RWPE1 (cell line): ENCODE data around the gene MYPN.

Source experiments
- CTCF ChIA-PET: fragments of 350-600 bp; sonication (Branson Sonifier 250); formaldehyde crosslinking; extraction: SDS; loops from one replicate; lab custom pipeline; 2021; lab: Yijun Ruan, JAX
- POLR2A ChIA-PET: fragments of 400-600 bp; formaldehyde crosslinking; extraction: SDS; loops from one replicate; lab custom pipeline; 2020; ENCODE audit warnings: antibody characterized with exemption; ENCODE audit not compliant: low non-redundant PET; lab: Yijun Ruan, JAX
- DNase-seq: peaks from one replicate; pipeline ENCODE4 v3.0.0; 2012; ENCODE audit warnings: low spot score
- H3K27ac ChIP-seq: fragments of 450-650 bp; 2 replicates; pipeline ENCODE4 v1.5.1; 2017
- TF ChIP-seq, protein P1 (sequence below): fragments of 450-650 bp; conservative IDR thresholded peaks from 2 replicates; pipeline ENCODE4 v1.5.1; 2017; ENCODE audit warnings: low read depth, mild to moderate bottlenecking

Gene MYPN

DNA sequence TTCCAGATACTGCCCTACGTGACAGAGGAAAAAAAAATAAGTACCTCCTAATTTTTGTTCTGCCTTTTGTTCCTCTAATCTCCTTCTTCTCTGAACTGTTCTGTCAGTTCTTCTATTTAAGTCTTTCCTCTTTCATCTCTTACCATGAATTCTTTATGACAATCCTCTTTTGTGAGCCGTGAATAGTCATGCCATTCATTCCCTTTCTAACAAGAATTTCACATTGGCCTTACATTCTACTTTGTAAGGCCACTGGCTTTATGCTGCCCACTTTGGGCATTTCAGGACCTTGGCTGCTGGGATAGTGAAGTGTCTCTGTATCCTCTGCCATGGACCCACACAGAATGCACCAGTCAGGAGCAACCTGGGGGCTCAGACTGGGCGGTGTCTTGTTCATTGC lies 69.7 kb downstream of the MYPN start:
- no peak for DNase-seq
- ChIA-PET POLR2A (no interaction called here), CTCF (interaction anchor here (0.6 kb wide), 1 partner anchor 814 kb away, joined by 3 read pairs; no protein-coding TSS in a partner anchor)
- no peak overlapping the region for H3K27ac ChIP-seq
- TF ChIP-seq, protein P1, sequence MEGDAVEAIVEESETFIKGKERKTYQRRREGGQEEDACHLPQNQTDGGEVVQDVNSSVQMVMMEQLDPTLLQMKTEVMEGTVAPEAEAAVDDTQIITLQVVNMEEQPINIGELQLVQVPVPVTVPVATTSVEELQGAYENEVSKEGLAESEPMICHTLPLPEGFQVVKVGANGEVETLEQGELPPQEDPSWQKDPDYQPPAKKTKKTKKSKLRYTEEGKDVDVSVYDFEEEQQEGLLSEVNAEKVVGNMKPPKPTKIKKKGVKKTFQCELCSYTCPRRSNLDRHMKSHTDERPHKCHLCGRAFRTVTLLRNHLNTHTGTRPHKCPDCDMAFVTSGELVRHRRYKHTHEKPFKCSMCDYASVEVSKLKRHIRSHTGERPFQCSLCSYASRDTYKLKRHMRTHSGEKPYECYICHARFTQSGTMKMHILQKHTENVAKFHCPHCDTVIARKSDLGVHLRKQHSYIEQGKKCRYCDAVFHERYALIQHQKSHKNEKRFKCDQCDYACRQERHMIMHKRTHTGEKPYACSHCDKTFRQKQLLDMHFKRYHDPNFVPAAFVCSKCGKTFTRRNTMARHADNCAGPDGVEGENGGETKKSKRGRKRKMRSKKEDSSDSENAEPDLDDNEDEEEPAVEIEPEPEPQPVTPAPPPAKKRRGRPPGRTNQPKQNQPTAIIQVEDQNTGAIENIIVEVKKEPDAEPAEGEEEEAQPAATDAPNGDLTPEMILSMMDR, result no peak

DNA sequence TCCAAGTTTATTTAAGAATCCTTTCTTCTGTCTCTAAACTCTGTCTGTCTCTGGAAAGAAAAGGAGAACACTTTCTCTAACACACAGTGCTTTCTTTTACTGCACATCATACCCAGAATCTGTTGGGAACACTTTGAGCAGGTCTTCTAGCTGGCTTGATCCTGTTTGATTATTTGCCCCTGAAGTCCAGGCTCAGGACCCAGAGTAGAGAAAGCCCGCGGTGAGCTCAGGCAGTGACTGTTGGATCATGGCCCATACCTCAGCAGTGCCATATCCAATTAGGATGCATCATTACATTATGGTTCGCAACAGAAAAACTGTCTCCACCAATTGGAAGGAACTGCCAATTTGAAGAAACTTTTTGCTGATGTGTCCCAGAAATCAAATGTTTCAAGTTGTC lies 71.2 kb downstream of the MYPN start:
- no peak overlapping the region for H3K27ac ChIP-seq
- ChIA-PET CTCF (no interaction called here), POLR2A (no interaction called here)
- TF ChIP-seq, protein P1, result no peak
- no peak for DNase-seq

DNA sequence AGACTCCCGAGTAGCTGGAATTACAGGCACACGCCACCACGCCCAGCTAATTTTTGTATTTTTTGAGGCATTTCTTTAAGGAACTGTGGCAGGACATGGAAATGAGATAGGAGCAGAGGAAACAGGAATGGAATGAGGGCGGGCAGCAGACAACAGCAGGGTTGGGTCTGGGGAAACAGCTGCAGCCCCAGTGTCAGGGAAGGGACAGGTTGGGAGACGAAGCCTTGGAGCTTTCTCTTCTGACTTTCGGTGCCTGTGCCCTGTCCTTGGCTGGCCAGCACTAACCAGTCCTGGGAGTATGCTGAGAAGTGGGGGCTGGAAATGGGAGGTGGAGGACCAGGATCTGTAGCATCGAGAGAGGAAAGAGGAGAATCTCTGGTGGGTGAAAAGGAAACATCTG lies 75.3 kb downstream of the MYPN start:
- ChIA-PET POLR2A (no interaction called here), CTCF (interaction anchor here (0.7 kb wide), 1 partner anchor 103 kb away, joined by 4 read pairs; no protein-coding TSS in a partner anchor)
- DNase-seq, result no peak
- TF ChIP-seq, protein P1, result no peak
- H3K27ac ChIP-seq, result no peak overlapping the region

DNA sequence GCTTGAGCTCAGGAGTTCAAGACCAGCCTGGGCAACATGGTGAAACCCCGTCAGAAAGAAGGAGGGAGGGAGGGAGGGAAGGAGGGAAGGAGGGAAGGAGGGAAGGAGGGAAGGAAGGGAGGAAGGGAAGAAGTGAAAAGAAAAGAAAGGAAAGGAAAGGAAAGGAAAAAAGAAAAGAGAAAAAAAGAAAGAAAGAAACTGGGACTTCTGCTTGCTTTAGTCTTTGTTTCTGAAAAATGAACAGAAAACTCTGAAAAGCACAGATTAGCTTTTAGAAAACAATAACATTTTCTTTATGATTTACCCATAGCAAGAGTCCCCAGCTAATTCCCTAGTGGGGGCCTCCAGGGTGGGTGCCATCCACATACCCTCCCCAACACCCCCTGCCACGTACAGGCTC lies 75.8 kb downstream of the MYPN start:
- ChIA-PET POLR2A (no interaction called here), CTCF (no interaction called here)
- DNase-seq, result no peak
- no peak overlapping the region for H3K27ac ChIP-seq
- TF ChIP-seq, protein P1, result no peak

DNA sequence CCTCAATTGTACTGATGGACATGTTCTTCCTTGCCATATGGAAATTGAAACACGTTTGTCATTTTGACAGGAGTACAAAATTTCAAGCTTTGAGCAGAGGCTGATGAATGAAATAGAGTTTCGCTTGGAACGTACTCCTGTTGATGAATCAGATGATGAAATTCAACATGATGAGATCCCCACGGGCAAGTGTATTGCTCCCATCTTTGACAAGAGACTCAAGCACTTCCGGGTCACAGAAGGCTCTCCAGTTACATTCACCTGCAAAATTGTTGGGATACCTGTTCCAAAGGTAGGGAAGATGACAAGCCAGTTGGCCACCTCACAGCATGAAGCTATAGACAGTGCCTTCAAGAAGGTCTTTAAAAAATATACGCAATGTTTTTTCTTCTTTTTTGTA lies 79.5 kb downstream of the MYPN start:
- DNase-seq, result no peak
- ChIA-PET CTCF (interaction anchor here (0.6 to 0.9 kb wide), 2 partner anchors 9 to 214 kb away, joined by 3 read pairs; no protein-coding TSS in a partner anchor), POLR2A (no interaction called here)
- TF ChIP-seq, protein P1, result no peak
- no peak overlapping the region for H3K27ac ChIP-seq

DNA sequence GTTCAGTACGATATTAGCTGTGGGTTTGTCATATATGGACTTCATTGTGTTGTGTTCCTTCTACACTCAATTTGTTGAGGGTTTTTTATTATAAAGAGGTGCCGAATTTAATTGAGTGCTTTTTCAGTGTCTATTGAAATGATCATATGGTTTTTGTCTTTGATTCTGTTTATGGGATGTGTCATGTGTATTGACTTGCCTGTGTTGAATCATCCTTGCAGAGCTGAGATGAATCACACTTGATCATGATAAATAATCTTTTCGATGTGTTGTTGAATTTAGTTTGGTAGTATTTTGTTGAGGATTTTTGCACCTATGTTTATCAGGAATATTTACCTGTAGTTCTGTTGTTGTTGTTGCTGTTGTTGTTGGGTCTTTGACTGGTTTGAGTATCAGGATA lies 82.8 kb downstream of the MYPN start:
- DNase-seq, result peak; percentile 44
- TF ChIP-seq, protein P1, result no peak
- CTCF ChIA-PET, result interaction anchor here (0.7 to 0.9 kb wide), 2 partner anchors 10 to 110 kb away, joined by 3 read pairs; no protein-coding TSS in a partner anchor
- no peak overlapping the region for H3K27ac ChIP-seq
- POLR2A ChIA-PET, result no interaction called here
